ENCODE measurements around the gene ADAM10.

DNA sequence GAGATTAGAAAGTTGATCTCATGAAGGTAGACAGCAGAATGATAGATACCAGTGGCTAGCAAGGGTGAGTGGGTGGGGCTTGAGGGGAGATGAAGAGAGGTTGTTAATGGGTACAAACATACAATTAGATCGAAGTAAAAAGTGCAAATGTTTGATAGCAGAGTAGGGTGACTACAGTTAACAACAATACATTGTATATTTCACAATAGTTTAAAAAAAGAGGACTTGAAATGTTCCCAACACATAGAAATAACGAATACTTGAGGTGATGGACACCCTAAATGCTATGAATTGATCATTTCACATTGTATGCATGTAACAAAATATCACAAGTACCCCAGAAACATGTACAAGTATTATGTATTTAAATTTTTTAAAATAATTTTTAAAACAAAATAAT lies 47.3 kb downstream of the ADAM10 start:
- no peak for TF ChIP-seq ZNF223 (tag by site-specific recombination; IDR thresholded peaks at IDR 0.05)
- TF ChIP-seq ZBTB1 (tag by site-specific recombination; IDR thresholded peaks at IDR 0.05): no peak
- no peak for TF ChIP-seq ZNF146 (tag by site-specific recombination; IDR thresholded peaks at IDR 0.05)
- no peak for TF ChIP-seq ZFP37 (tag by site-specific recombination; IDR thresholded peaks at IDR 0.05)

Data from HEK293 (cell line).